GM18870 (cell line): ENCODE results near the gene ZMYND8.
"Not testable (repeated sequence)": the region's sequence is repeated elsewhere in the genome, so short reads cannot be mapped to it uniquely, and the experiment has no call there.

Experiments
- ATAC-seq: cut with Tn5 transposase; IDR thresholded peaks from one replicate; pipeline ENCODE4 v1.9.1; 2021; ENCODE audit warnings: moderate library complexity; ENCODE audit not compliant: unreplicated experiment

ZMYND8 gene

DNA sequence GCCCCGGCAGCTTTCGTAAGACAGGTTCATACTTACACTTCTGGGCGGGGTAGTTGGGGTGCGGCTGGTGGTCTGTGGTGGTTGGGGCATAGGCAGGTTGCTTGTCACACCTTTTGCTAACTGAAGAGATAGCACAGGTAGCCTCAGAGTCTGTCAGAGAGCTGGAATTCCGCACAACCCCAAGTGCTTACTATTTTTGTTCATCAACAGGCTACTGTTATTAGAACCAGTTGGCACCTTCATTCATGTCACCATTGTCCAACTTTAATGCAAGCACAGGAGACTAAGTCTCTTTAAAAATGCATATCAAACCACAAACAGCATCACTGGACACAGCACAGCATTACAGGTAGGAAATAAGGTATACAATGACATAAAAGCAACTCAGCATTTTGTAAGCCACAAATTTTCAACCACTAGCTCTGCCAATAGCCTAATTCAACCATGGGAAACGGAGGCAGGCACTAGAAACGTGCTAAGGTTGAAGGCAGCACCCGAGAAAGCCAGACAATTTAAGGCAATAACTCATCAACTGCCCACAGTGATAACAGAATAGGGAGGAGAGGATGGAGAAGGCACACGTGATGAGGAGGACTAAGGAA lies 143.8 kb downstream of the ZMYND8 start:
- no peak for ATAC-seq

- no peak for ATAC-seq
Measured at GRCh38 chr20:47211036-47211435, 145.5 kb downstream of the ZMYND8 start.

- no peak for ATAC-seq
Measured at GRCh38 chr20:47210470-47210869, 146.0 kb downstream of the ZMYND8 start.

DNA sequence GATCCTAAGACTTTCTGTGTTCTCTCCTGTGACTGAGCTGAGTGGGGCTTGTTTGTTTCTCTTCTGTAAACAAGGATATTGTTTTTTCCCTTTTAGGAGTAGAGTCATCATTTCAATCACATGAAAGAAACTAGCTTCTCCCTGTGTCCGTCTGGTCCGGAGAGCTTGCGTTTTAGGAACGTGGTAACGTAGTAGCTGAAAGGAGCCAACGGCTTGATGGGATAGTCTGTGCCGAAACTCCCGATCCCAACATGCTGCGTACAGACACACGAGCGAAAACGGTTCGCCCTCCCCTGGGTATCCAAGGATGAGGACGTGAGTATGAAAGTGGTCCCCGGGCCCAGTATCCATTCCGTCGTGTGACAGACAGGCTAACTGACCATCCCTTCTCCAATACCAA lies 146.5 kb downstream of the ZMYND8 start:
- ATAC-seq = no peak

DNA sequence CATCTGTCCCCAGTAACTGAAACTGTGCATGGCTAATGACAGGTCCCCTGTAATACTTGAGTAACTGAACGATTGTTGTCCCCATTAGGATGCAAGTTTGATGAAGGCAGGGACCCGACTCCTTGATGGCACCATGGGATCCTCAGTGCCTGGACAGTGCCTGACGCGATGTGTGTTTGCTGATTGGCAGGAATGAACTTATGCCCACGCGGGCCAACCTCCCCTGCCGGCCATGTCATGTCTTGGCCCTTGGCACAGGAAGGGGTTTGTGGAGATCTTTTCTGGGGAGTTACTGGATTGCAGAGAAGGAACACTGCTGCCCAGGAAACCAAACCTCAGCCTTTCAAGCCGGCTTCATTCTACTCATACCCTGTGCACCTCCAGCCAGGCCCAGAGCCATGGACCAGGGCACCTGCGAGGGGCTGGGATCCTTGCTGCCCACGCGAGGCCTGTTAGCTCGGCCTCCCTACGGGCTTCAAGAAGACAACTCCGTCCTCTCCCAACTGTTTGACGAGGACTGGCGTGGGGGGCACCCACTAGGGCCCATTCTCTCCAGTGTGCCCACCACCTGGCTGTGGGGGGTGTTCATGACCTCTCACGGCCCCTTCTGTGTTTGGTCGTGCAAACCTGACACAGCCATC lies 147.8 kb downstream of the ZMYND8 start:
- ATAC-seq = no peak

DNA sequence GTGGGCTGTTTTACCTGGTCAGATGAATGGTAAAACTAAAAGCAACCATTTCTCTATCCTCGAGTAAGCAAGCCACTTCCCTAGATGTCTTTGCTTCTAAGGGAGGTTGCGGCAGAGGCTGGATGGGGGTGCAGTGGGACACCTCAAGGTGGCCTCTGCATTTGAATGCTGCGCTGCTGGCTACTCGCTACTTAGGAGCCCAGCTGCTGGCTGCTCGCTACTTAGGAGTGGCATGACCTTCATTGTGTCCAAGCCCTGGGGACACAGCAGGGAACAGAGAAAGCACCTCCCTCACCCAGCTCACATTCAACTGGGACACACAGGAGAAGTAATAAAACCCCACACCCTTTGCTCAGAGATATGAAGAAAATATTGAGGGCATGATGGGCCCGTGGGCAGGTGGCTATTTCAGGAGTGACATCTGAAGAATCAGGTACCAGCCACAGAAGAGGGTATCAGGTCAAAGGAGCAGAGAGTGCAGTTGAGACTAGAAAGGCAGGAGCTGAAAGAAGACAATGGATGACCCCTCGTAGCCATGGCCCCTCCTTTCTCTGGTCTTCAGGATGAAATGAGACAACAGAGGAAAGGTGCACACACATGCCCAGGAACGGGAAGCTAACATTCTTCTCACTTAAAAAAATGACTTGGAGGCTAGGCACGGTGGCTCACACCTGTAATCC lies 149.4 kb downstream of the ZMYND8 start:
- no peak for ATAC-seq

DNA sequence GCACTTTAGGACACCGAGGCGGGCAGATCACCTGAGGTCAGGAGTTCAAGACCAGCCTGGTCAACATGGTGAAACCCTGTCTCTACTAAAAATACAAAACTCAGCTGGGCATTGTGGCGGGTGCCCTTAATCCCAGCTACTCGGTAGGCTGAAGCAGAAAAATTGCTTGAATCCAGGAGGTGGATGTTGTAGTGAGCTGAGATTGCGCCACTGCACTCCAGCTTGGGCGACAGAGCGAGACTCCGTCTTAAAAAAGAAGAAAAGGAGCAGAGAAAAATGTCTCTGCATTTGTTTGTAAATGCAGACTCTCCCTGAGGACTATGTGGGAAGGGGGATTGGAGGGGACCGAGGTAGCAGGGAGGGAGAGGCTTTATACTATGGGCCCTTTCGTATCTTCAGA lies 149.9 kb downstream of the ZMYND8 start:
- not testable (repeated sequence) for ATAC-seq

GRCh38 chr20:47205577-47206123 lies 150.8 kb downstream of the ZMYND8 start:
- no peak for ATAC-seq

- not testable (repeated sequence) for ATAC-seq
Measured at GRCh38 chr20:47204850-47205122, 151.7 kb downstream of the ZMYND8 start.

- ATAC-seq = no peak
Measured at GRCh38 chr20:47204008-47204849, 152.3 kb downstream of the ZMYND8 start.

- no peak for ATAC-seq
Measured at GRCh38 chr20:47202733-47203667, 153.5 kb downstream of the ZMYND8 start.

- no peak for ATAC-seq
Measured at GRCh38 chr20:47201074-47201730, 155.3 kb downstream of the ZMYND8 start.

DNA sequence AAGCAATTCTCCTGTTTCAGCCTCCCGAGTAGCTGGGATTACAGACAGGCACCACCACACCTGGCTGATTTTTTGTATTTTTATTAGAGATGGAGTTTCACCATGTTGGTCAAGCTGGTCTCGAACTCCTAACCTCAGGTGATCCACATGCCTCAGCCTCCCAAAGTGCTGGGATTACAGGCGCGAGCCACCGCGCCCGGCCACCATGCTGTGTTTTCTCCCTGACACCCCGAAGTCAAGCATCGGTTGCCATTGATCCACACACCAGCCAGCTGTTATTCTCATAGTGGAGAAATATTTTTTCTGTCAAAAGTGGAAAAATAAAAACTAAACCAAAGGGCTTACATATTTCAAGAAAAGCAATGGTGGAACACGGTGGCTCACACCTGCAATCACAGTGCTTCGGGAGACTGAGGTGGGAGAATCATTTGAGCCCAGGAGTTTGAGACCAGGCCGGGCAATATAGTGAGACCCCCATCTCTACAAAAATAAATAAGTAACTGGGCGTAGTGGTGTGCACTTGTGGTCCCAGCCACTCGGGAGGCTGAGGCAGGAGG lies 157.4 kb downstream of the ZMYND8 start:
- ATAC-seq = no peak

DNA sequence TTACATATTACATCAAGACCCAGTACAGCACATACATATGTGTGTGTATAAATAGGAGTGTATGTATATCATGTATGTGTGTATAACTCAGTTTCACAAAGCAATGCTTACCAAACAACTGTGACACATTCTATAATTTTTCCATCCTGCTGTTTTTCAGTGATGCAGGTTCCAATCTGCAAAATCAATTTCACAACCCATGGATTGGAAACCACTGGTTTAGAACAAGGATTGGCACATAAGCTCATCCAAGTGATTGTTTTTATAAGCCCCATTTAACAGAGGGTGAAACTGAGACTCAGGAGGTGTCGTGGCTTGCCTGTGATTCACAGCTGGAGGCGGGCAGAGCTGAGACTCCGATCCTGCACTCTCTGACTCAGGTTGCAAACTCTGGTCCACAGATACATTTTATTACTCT lies 158.2 kb downstream of the ZMYND8 start:
- ATAC-seq = no peak

DNA sequence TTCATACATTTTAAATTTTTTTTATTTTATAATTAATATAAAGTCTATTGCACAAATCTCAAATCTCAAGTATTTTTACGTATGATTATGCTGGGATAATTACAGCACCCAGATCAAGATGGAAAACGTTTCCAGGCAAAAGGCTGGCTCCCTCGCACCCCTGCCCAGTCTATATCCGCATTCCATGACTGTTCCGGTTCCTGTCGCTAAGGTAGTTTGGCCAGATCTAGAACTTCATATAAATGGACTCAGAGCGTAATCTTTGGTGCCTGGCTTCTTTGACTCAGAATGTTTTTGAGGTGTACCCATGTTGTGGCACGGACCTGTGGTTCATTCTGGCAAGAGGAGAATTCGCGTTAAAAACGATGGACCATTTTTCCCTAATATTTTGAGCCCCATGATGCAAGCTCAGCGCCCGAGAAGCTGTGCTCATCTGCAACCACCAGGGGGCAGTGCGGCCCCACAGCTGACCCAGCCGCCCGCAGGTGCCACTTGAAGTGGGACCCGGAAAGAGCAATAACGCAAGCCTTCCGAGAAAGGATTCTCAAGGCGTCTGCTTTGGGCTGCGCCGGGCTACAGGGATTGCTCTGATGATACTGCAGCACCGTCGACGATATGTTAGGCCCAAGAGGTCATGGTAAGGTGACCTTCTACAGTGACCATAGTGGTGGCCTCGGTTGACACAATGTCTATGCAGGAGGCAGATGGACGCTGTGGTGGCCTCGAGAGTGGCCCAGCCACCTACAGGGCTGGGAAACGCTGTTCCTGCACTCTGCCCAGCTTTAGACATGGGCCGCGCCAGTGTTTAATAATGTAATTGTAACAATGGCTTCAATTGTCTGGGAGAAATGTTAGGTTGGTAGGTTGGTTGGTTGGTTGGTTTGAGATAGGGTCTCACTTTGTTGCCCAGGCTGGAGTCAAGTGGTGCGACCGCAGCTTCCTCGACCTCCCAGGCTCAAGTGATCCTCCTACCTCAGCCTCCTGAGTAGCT lies 160.1 kb downstream of the ZMYND8 start:
- ATAC-seq = no peak

- ATAC-seq = no peak
Measured at GRCh38 chr20:47195573-47195972, 160.9 kb downstream of the ZMYND8 start.

GRCh38 chr20:47191956-47192355 lies 164.5 kb downstream of the ZMYND8 start:
- ATAC-seq = no peak

DNA sequence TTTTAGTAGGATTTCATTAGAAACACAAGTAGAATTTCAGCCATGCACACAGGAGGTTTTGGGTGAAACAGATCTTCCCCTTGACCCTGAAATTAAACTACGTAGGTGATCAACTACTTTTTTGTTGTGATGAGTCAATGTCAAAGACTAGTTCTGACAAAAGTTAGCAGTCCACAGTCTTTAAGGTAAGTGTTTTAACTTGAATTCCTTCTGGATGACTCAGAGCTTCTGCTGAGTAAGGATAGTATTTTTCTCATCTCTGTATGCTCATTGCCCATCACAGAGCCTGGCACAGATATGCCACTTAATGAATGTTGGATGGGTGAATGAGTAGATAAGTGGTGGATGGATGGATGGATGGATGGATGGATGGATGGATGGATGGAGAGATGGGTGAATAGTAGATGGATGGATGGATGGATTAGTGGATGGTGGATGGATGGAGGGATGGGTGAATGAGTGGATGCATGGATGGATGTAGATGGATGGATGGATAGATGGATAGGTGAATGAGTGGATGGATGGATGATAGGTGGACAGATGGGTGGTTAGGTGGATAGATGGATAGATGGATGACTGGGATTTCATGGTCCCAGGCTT lies 165.3 kb downstream of the ZMYND8 start:
- ATAC-seq = no peak
